OCI-LY7 (cell line): Measurements from ENCODE around the gene BTBD2.

Experiments
- CTCF ChIP-seq: fragments of 200-600 bp; sonication (generic); conservative IDR thresholded peaks from 2 replicates; pipeline ENCODE4 v1.5.1; 2014; ENCODE audit warnings: mild to moderate bottlenecking, antibody characterized with exemption, low read length, moderate library complexity, mixed read lengths
- EZH2phosphoT487 ChIP-seq: fragments of 200-600 bp; sonication (generic); IDR thresholded peaks from 2 replicates; pipeline ENCODE4 v1.6.1; 2018; ENCODE audit warnings: low read depth, borderline replicate concordance, mild to moderate bottlenecking, mixed run types, antibody characterized with exemption, low read length, moderate library complexity, mixed read lengths

GRCh38 chr19:2011169-2011568 lies 4.3 kb downstream of the BTBD2 start:
- TF ChIP-seq CTCF (no peak), EZH2phosphoT487 (no peak)
